WTC11 (cell line): ENCODE results near the gene ASTN2. TPM values are rescaled to one million over a fixed set of nuclear protein-coding genes. Genes with fewer than 3 reads are reported as not detected.

ENCODE experiments used
- ATAC-seq: fragments of 200-7000 bp; cut with Tn5 transposase; 2 replicates; pipeline ENCODE4 v1.10.0; 2021; ENCODE audit warnings: mild to moderate bottlenecking, moderate library complexity
- CTCF ChIA-PET: fragments of 300-600 bp; sonication (Branson Sonifier 250); formaldehyde crosslinking; loops from one replicate; lab custom pipeline; 2021; ENCODE audit warnings: antibody characterized with exemption; lab: Charles Lee
- POLR2A ChIA-PET: fragments of 350-600 bp; sonication (Branson Sonifier 250); formaldehyde crosslinking; loops from one replicate; lab custom pipeline; 2021; ENCODE audit warnings: antibody characterized with exemption; lab: Charles Lee
- DNase-seq: peaks from one replicate; pipeline ENCODE4 v3.0.0; 2021; ENCODE audit warnings: low spot score
- H3K27ac Mint-ChIP-seq: 2 replicates; pipeline ENCODE4 v1.8.0; 2021; ENCODE audit warnings: mixed read lengths
- H3K27me3 Mint-ChIP-seq: 2 replicates; pipeline ENCODE4 v1.8.0; 2021; ENCODE audit warnings: low read depth, mild to moderate bottlenecking, moderate library complexity, mixed read lengths
- H3K36me3 Mint-ChIP-seq: 2 replicates; pipeline ENCODE4 v1.8.0; 2021; ENCODE audit warnings: mixed read lengths
- H3K4me1 Mint-ChIP-seq: 2 replicates; pipeline ENCODE4 v1.8.0; 2022; ENCODE audit warnings: mixed read lengths
- H3K4me3 Mint-ChIP-seq: 2 replicates; pipeline ENCODE4 v1.8.0; 2021; ENCODE audit warnings: mild to moderate bottlenecking, moderate library complexity, mixed read lengths
- H3K9me3 Mint-ChIP-seq: 2 replicates; pipeline ENCODE4 v1.8.0; 2021; ENCODE audit warnings: mixed read lengths
- ELF4 ChIP-seq: sonication (generic); formaldehyde crosslinking; IDR thresholded peaks from 2 replicates; pipeline ENCODE4 v1.8.1; 2022; ENCODE audit warnings: low read depth, mild to moderate bottlenecking, moderate library complexity, missing genetic modification reagents
- ESRRA ChIP-seq: sonication (generic); formaldehyde crosslinking; IDR thresholded peaks from 2 replicates; pipeline ENCODE4 v1.8.1; 2022; ENCODE audit warnings: mild to moderate bottlenecking, missing genetic modification reagents, borderline replicate concordance
- FOXK1 ChIP-seq: sonication (generic); formaldehyde crosslinking; IDR thresholded peaks from 2 replicates; pipeline ENCODE4 v1.8.0; 2022; ENCODE audit warnings: mild to moderate bottlenecking, moderate library complexity, missing genetic modification reagents
- GRHL2 ChIP-seq: fragments of 250-450 bp; sonication (Bioruptor Pico); IDR thresholded peaks from 2 replicates; pipeline ENCODE4 v1.8.0; 2022; ENCODE audit warnings: mild to moderate bottlenecking, moderate library complexity; ENCODE audit not compliant: insufficient replicate concordance, severe bottlenecking
- IRF2 ChIP-seq: sonication (generic); formaldehyde crosslinking; IDR thresholded peaks from 2 replicates; pipeline ENCODE4 v1.8.0; 2022; ENCODE audit warnings: low read depth, missing genetic modification reagents, borderline replicate concordance
- JAZF1 ChIP-seq: fragments of 250-450 bp; sonication (Bioruptor Pico); IDR thresholded peaks from 2 replicates; pipeline ENCODE4 v1.9.0; 2021; ENCODE audit warnings: moderate library complexity, mild to moderate bottlenecking, inconsistent platforms
- KAT7 ChIP-seq: sonication (generic); formaldehyde crosslinking; IDR thresholded peaks from 2 replicates; pipeline ENCODE4 v1.8.1; 2023; ENCODE audit warnings: missing genetic modification reagents, mild to moderate bottlenecking, borderline replicate concordance
- MYBL2 ChIP-seq: sonication (generic); formaldehyde crosslinking; IDR thresholded peaks from 2 replicates; pipeline ENCODE4 v1.8.1; 2023; ENCODE audit warnings: mild to moderate bottlenecking, moderate library complexity, missing genetic modification reagents
- NR2C2 ChIP-seq: sonication (generic); formaldehyde crosslinking; IDR thresholded peaks from 2 replicates; pipeline ENCODE4 v1.8.0; 2022; ENCODE audit warnings: mild to moderate bottlenecking, missing genetic modification reagents
- SMAD4 ChIP-seq: sonication (generic); formaldehyde crosslinking; IDR thresholded peaks from 2 replicates; pipeline ENCODE4 v1.8.0; 2022; ENCODE audit warnings: mild to moderate bottlenecking, missing genetic modification reagents
- TP53 ChIP-seq: sonication (generic); formaldehyde crosslinking; IDR thresholded peaks from 2 replicates; pipeline ENCODE4 v1.8.1; 2023; ENCODE audit warnings: mild to moderate bottlenecking, missing genetic modification reagents
- ZNF138 ChIP-seq: sonication (generic); formaldehyde crosslinking; conservative IDR thresholded peaks from 2 replicates; pipeline ENCODE4 v1.8.1; 2022; ENCODE audit warnings: mild to moderate bottlenecking, moderate library complexity, missing genetic modification reagents
- ZNF219 ChIP-seq: sonication (generic); formaldehyde crosslinking; IDR thresholded peaks from 2 replicates; pipeline ENCODE4 v1.8.0; 2023; ENCODE audit warnings: missing genetic modification reagents, mild to moderate bottlenecking, borderline replicate concordance
- ZNF263 ChIP-seq: sonication (generic); formaldehyde crosslinking; IDR thresholded peaks from 2 replicates; pipeline ENCODE4 v1.8.1; 2022; ENCODE audit warnings: low read depth, mild to moderate bottlenecking, moderate library complexity, missing genetic modification reagents
- ZNF423 ChIP-seq: fragments of 250-450 bp; sonication (Bioruptor Pico); IDR thresholded peaks from 2 replicates; pipeline ENCODE4 v2.1.2; 2022; ENCODE audit warnings: mild to moderate bottlenecking, moderate library complexity
- total RNA-seq: library from RNA; stranded (reverse); gene quantifications from 3 replicates; pipeline ENCODE4 v1.2.3, GENCODE V29; 2021
- TF ChIP-seq, protein P1 (sequence below): sonication (generic); formaldehyde crosslinking; IDR thresholded peaks from 2 replicates; pipeline ENCODE4 v1.8.0; 2023; ENCODE audit warnings: mild to moderate bottlenecking, missing genetic modification reagents
- TF ChIP-seq, protein P2 (sequence below): sonication (generic); formaldehyde crosslinking; IDR thresholded peaks from 2 replicates; pipeline ENCODE4 v1.8.1; 2022; ENCODE audit warnings: low read depth, missing genetic modification reagents, borderline replicate concordance
- TF ChIP-seq, protein P3 (sequence below): sonication (generic); formaldehyde crosslinking; IDR thresholded peaks from 2 replicates; pipeline ENCODE4 v1.8.0; 2022; ENCODE audit warnings: missing genetic modification reagents
- TF ChIP-seq, protein P4 (sequence below): fragments of 250-450 bp; sonication (Bioruptor Pico); IDR thresholded peaks from 2 replicates; pipeline ENCODE4 v1.8.0; 2021; ENCODE audit warnings: mild to moderate bottlenecking
- TF ChIP-seq, protein P5 (sequence below): sonication (generic); formaldehyde crosslinking; IDR thresholded peaks from 2 replicates; pipeline ENCODE4 v1.8.0; 2023; ENCODE audit warnings: missing genetic modification reagents, mild to moderate bottlenecking, borderline replicate concordance

Gene ASTN2
- total RNA-seq, 1 experiment from 2014 or later = 16.2 TPM

DNA sequence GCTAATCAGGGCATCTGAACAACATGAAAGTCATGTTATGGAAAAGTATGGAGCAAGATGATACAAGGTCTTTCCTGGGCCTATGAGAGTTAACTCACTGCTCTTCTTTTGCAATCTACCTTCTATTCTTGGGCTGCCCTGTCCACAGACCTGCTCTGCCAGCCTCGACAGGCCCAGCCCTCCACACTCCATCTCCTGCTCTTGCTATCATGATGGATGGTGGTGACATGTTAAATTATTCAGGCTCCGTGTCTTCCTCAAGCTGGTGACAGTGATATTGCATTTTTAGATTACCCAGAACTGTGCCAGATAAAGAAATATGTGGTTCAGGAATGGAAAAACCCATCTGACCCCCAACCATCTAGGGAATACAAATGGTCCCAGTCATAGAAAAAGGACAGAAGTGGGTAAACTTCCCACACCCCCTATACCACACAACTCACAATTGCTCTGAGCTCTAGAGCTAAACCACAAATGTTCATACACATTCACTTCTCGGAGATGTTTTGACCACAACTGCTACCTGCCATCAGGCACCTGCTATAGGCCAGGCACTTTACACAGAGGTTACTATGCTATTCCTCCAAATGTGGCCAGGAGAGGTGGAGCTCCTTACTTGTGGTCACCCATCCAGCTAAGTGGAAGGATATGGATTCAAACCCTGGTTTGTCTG, 311.3 kb downstream of the ASTN2 start:
- no peak for TF ChIP-seq SMAD4 (CRISPR knock-in tag)
- ATAC-seq (no peak), DNase-seq (no peak)
- ChIA-PET POLR2A (no interaction called here), CTCF (no interaction called here)
- peaks cover 22% of the 10 kb centered on the region for H3K4me1 Mint-ChIP-seq
- H3K36me3 Mint-ChIP-seq = no peaks in the 10 kb centered on the region
- no peaks in the 10 kb centered on the region for H3K9me3 Mint-ChIP-seq
- H3K27ac Mint-ChIP-seq = no peak overlapping the region
- no peaks in the 10 kb centered on the region for H3K27me3 Mint-ChIP-seq
- no peak overlapping the region for H3K4me3 Mint-ChIP-seq

DNA sequence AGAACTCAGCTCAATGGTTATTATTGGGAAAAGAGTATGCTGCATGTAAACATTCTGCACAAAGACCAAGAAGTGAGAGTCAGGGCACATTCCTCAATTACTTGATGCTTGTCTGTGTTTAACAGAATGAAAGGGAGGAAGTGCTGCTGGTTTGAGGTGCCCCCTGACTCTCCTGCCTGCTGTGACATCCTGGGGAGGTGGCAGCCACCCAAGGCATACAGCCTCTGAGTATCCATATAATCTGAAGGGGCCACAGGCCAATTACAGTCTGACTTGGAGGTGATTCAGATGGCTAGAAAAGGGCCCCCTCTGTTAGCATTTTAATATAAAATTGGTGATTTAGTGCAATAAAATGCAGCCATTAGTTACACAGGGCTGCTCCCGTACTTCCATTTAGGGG, 313.8 kb downstream of the ASTN2 start:
- no peaks in the 10 kb centered on the region for H3K36me3 Mint-ChIP-seq
- no peak overlapping the region for H3K4me3 Mint-ChIP-seq

DNA sequence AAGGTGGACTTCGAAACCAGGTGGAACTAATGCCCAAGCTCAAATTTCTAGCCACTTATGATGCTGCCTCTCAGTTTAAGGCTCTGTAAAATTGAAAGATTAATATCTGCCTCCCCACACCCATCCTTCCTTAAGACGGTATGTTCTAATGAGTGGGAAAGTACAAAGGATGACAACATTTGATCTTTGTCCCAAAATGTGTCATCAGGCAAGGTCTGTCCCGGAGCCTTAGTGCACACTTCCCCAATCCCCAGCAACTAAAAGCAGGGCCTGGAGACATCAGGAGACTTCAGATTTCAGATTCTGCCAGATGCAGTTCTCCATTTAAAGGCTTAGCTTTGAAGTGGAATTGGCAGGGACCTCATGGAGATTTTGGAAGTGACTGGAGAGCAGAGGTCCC, 316.5 kb downstream of the ASTN2 start:
- ChIA-PET POLR2A (no interaction called here), CTCF (interaction anchor here (0.6 kb wide), 1 partner anchor 361 kb away, joined by 3 read pairs; no protein-coding TSS in a partner anchor)
- H3K36me3 Mint-ChIP-seq = no peaks in the 10 kb centered on the region
- peaks cover 16% of the 10 kb centered on the region for H3K4me1 Mint-ChIP-seq
- TF ChIP-seq, protein P1, sequence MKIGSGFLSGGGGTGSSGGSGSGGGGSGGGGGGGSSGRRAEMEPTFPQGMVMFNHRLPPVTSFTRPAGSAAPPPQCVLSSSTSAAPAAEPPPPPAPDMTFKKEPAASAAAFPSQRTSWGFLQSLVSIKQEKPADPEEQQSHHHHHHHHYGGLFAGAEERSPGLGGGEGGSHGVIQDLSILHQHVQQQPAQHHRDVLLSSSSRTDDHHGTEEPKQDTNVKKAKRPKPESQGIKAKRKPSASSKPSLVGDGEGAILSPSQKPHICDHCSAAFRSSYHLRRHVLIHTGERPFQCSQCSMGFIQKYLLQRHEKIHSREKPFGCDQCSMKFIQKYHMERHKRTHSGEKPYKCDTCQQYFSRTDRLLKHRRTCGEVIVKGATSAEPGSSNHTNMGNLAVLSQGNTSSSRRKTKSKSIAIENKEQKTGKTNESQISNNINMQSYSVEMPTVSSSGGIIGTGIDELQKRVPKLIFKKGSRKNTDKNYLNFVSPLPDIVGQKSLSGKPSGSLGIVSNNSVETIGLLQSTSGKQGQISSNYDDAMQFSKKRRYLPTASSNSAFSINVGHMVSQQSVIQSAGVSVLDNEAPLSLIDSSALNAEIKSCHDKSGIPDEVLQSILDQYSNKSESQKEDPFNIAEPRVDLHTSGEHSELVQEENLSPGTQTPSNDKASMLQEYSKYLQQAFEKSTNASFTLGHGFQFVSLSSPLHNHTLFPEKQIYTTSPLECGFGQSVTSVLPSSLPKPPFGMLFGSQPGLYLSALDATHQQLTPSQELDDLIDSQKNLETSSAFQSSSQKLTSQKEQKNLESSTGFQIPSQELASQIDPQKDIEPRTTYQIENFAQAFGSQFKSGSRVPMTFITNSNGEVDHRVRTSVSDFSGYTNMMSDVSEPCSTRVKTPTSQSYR (CRISPR knock-in tag) = no peak
- TF ChIP-seq IRF2 (CRISPR knock-in tag) (no peak), ZNF263 (CRISPR knock-in tag) (no peak), FOXK1 (CRISPR knock-in tag) (no peak), ZNF219 (CRISPR knock-in tag) (no peak), KAT7 (CRISPR knock-in tag) (no peak), ELF4 (CRISPR knock-in tag) (no peak), JAZF1 (CRISPR knock-in tag) (no peak), MYBL2 (CRISPR knock-in tag) (no peak), TP53 (no peak), ZNF138 (CRISPR knock-in tag) (no peak), GRHL2 (CRISPR knock-in tag) (no peak)
- TF ChIP-seq, protein P2, sequence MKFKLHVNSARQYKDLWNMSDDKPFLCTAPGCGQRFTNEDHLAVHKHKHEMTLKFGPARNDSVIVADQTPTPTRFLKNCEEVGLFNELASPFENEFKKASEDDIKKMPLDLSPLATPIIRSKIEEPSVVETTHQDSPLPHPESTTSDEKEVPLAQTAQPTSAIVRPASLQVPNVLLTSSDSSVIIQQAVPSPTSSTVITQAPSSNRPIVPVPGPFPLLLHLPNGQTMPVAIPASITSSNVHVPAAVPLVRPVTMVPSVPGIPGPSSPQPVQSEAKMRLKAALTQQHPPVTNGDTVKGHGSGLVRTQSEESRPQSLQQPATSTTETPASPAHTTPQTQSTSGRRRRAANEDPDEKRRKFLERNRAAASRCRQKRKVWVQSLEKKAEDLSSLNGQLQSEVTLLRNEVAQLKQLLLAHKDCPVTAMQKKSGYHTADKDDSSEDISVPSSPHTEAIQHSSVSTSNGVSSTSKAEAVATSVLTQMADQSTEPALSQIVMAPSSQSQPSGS = no peak
- TF ChIP-seq, protein P3, sequence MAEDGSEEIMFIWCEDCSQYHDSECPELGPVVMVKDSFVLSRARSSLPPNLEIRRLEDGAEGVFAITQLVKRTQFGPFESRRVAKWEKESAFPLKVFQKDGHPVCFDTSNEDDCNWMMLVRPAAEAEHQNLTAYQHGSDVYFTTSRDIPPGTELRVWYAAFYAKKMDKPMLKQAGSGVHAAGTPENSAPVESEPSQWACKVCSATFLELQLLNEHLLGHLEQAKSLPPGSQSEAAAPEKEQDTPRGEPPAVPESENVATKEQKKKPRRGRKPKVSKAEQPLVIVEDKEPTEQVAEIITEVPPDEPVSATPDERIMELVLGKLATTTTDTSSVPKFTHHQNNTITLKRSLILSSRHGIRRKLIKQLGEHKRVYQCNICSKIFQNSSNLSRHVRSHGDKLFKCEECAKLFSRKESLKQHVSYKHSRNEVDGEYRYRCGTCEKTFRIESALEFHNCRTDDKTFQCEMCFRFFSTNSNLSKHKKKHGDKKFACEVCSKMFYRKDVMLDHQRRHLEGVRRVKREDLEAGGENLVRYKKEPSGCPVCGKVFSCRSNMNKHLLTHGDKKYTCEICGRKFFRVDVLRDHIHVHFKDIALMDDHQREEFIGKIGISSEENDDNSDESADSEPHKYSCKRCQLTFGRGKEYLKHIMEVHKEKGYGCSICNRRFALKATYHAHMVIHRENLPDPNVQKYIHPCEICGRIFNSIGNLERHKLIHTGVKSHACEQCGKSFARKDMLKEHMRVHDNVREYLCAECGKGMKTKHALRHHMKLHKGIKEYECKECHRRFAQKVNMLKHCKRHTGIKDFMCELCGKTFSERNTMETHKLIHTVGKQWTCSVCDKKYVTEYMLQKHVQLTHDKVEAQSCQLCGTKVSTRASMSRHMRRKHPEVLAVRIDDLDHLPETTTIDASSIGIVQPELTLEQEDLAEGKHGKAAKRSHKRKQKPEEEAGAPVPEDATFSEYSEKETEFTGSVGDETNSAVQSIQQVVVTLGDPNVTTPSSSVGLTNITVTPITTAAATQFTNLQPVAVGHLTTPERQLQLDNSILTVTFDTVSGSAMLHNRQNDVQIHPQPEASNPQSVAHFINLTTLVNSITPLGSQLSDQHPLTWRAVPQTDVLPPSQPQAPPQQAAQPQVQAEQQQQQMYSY = no peak
- TF ChIP-seq, protein P4, sequence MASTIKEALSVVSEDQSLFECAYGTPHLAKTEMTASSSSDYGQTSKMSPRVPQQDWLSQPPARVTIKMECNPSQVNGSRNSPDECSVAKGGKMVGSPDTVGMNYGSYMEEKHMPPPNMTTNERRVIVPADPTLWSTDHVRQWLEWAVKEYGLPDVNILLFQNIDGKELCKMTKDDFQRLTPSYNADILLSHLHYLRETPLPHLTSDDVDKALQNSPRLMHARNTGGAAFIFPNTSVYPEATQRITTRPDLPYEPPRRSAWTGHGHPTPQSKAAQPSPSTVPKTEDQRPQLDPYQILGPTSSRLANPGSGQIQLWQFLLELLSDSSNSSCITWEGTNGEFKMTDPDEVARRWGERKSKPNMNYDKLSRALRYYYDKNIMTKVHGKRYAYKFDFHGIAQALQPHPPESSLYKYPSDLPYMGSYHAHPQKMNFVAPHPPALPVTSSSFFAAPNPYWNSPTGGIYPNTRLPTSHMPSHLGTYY = no peak
- TF ChIP-seq, protein P5, sequence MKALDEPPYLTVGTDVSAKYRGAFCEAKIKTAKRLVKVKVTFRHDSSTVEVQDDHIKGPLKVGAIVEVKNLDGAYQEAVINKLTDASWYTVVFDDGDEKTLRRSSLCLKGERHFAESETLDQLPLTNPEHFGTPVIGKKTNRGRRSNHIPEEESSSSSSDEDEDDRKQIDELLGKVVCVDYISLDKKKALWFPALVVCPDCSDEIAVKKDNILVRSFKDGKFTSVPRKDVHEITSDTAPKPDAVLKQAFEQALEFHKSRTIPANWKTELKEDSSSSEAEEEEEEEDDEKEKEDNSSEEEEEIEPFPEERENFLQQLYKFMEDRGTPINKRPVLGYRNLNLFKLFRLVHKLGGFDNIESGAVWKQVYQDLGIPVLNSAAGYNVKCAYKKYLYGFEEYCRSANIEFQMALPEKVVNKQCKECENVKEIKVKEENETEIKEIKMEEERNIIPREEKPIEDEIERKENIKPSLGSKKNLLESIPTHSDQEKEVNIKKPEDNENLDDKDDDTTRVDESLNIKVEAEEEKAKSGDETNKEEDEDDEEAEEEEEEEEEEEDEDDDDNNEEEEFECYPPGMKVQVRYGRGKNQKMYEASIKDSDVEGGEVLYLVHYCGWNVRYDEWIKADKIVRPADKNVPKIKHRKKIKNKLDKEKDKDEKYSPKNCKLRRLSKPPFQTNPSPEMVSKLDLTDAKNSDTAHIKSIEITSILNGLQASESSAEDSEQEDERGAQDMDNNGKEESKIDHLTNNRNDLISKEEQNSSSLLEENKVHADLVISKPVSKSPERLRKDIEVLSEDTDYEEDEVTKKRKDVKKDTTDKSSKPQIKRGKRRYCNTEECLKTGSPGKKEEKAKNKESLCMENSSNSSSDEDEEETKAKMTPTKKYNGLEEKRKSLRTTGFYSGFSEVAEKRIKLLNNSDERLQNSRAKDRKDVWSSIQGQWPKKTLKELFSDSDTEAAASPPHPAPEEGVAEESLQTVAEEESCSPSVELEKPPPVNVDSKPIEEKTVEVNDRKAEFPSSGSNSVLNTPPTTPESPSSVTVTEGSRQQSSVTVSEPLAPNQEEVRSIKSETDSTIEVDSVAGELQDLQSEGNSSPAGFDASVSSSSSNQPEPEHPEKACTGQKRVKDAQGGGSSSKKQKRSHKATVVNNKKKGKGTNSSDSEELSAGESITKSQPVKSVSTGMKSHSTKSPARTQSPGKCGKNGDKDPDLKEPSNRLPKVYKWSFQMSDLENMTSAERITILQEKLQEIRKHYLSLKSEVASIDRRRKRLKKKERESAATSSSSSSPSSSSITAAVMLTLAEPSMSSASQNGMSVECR = no peak
- ATAC-seq = no peak
- no peaks in the 10 kb centered on the region for H3K27me3 Mint-ChIP-seq
- no peak for DNase-seq
- H3K4me3 Mint-ChIP-seq = no peak overlapping the region
- no peaks in the 10 kb centered on the region for H3K9me3 Mint-ChIP-seq
- H3K27ac Mint-ChIP-seq = no peak overlapping the region

More for the DNA sequence above, 313.8 kb downstream of the ASTN2 start:
- DNase-seq = no peak
- TF ChIP-seq ESRRA (CRISPR knock-in tag) (no peak), ZNF423 (CRISPR knock-in tag) (peak; percentile 65), NR2C2 (CRISPR knock-in tag) (no peak)
- Mint-ChIP-seq H3K27me3 (no peaks in the 10 kb centered on the region), H3K27ac (0 out of 2 replicates have a peak overlapping the region, but pooled peaks have one; percentile 64), H3K9me3 (no peaks in the 10 kb centered on the region), H3K4me1 (peaks cover 21% of the 10 kb centered on the region)
- POLR2A ChIA-PET = no interaction called here
- CTCF ChIA-PET = no interaction called here
- ATAC-seq = no peak
